ENCODE results near the gene TOB1. TPM values are rescaled to one million over a fixed set of nuclear protein-coding genes. Genes with fewer than 3 reads are reported as not detected.

Gene TOB1
- total RNA-seq, 4 donors from 2014 or later = 130 to 156 (median 142) TPM

DNA sequence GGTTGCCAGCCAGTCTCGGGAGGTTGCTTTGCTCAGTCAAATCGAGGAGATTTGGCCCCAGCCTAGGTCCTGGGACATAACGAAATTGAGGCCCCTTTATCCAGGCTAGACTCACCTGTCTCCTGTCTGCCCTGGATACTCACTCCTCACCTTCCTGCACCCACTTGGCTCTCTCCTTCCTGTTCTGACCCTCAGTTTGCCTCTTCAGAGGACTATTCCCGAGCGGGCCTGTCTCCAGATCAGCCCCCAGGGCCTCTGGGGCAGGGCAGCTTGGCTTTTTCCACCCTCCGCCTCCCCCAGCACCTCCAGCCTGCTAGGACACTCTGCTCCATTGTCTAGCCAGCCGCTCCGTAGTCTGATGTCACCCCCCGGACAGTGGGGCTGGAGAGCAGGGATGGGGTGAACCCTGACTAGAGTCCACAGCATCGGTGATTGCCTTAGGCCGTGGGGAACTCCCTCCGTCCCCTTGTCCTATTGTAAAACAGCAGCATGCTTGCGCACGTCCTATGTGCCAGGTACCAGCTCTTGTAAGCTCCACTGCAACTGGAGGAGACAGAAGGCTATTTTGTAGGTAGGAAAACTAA lies 21.9 kb downstream of the TOB1 start:
- WGBS, 2 donors = 56 to 63% methylated on average over 13 to 14 of the region's 14 CpGs
- H3K4me3 ChIP-seq (ENCODE audit: low read depth, poor library complexity, severe bottlenecking) = no peak overlapping the region
- DNase-seq (ENCODE audit: low spot score in 2 of 2) = peak in 1 of 2 donors; percentile 85
- TF ChIP-seq, protein P1, sequence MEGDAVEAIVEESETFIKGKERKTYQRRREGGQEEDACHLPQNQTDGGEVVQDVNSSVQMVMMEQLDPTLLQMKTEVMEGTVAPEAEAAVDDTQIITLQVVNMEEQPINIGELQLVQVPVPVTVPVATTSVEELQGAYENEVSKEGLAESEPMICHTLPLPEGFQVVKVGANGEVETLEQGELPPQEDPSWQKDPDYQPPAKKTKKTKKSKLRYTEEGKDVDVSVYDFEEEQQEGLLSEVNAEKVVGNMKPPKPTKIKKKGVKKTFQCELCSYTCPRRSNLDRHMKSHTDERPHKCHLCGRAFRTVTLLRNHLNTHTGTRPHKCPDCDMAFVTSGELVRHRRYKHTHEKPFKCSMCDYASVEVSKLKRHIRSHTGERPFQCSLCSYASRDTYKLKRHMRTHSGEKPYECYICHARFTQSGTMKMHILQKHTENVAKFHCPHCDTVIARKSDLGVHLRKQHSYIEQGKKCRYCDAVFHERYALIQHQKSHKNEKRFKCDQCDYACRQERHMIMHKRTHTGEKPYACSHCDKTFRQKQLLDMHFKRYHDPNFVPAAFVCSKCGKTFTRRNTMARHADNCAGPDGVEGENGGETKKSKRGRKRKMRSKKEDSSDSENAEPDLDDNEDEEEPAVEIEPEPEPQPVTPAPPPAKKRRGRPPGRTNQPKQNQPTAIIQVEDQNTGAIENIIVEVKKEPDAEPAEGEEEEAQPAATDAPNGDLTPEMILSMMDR (IDR thresholded peaks at IDR 0.05) = no peak
- intact Hi-C loops (cut with DNase I; ENCODE audit: low total_unique reads) = loop anchor here (2.0 kb wide), 1 partner anchor 61 kb away; no protein-coding TSS in a partner anchor

DNA sequence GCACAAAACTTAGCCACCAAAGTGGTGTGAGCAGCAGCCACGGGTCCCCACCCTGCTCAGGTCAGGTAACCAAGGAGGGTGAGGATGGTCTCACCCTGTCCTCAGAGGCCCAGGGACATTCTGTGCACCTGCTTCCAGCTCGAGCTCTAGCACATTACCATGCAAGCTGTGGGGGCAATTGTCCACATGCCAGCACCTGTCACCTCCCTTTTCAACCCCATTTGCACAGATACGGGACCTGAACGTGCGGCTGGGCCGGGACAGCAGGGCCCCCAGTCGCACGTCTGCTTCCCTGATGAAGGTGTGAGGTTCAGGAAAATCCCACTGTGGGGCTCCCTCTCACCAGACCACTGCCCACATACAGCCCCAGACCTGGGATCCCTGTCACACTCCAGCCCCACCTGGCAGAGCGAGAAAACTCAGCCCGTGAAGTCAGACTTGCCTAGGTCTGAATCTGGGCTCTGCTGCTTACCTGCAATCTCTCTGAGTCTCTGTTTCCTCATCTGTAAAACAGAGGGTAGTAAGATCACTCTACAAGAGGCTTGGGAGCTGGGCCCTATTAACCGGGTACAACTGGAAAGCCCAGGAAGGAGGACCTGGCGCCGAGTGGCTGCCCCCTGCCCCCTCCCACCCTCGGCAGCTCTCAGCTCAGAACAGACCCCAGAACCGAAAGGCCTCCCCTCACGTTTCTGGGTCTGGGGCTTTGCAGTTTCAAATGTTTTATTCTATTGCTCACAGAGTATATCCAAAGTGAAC lies 22.8 kb downstream of the TOB1 start:
- DNase-seq (ENCODE audit: low spot score in 2 of 2) = peak in 1 of 2 donors; percentile 76
- intact Hi-C loops (cut with DNase I; ENCODE audit: low total_unique reads) = no loop called here
- H3K4me3 ChIP-seq (ENCODE audit: low read depth, poor library complexity, severe bottlenecking) = no peak overlapping the region
- TF ChIP-seq, protein P1 (IDR thresholded peaks at IDR 0.05) = no peak
- 76 to 82% methylated on average over 12 to 16 of the region's 16 CpGs for WGBS, 2 donors

DNA sequence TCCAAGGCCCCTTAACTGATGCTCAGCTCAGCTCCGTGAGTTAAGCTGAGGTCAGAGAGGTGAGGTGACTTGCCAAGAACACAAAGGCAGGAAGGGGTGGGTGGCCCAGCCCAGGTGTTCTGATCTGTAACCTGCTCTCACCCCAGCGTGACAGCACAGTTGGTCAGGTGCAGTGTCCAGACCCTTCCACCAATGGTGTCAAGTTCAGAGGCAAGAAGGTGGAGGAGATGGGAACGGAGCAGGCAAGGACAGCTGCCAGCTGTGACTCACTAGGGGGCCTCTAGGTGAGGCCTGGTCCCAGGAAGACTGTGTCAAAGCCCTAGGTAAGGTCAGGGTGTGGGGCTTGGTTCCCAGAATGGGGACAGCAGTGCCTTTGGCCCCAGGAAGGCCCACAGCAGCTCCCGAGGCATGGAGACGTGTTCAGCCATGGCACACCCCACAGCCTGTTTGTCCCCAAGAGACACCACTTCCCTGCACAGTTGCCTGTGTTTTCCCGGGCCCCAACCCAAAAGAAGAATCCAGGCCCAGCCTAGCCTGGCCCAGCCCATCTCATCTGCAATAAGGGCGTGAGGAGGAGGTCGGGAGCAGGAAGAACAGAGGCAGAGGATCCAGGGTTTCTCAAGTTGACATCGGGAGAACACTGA lies 23.5 kb downstream of the TOB1 start:
- 31 to 52% methylated on average over 9 of the region's 9 CpGs for WGBS, 2 donors
- no peak overlapping the region for H3K4me3 ChIP-seq (ENCODE audit: low read depth, poor library complexity, severe bottlenecking)
- DNase-seq (ENCODE audit: low spot score in 2 of 2) = peak in 1 of 2 donors; percentile 81
- no peak for TF ChIP-seq POLR2A (IDR thresholded peaks at IDR 0.05)
- TF ChIP-seq, protein P1 (IDR thresholded peaks at IDR 0.05) = no peak
- intact Hi-C loops (cut with DNase I; ENCODE audit: low total_unique reads) = no loop called here

DNA sequence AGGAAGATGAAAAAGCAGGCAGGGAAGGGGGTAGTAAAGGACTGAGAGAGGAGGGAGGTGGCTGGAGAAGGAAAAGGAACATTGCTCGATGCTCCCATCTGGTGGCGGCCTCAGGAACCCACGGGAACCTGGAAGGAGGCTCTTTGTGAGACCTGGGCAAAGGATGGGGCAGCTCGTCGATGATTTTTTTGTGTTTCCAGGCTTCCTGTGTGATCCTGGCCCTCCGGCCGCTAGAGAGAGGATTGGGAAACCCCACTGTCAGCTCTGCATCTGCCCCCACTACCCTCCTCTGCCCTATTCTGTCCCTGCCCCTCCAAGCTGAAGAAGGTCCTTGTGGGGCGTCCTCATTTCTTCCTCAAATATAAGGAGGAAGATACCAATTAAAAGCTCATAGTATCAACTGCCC lies 24.2 kb downstream of the TOB1 start:
- TF ChIP-seq, protein P1 (IDR thresholded peaks at IDR 0.05) = peak in 1 of 3 donors; percentile 33
- no peak for TF ChIP-seq POLR2A (IDR thresholded peaks at IDR 0.05)
- H3K4me3 ChIP-seq (ENCODE audit: low read depth, poor library complexity, severe bottlenecking) = no peak overlapping the region
- WGBS, 2 donors = 13 to 14% methylated on average over 8 of the region's 8 CpGs
- intact Hi-C loops (cut with DNase I; ENCODE audit: low total_unique reads) = no loop called here
- peak; percentile 69 to 92 for DNase-seq (ENCODE audit: low spot score in 2 of 2)

DNA sequence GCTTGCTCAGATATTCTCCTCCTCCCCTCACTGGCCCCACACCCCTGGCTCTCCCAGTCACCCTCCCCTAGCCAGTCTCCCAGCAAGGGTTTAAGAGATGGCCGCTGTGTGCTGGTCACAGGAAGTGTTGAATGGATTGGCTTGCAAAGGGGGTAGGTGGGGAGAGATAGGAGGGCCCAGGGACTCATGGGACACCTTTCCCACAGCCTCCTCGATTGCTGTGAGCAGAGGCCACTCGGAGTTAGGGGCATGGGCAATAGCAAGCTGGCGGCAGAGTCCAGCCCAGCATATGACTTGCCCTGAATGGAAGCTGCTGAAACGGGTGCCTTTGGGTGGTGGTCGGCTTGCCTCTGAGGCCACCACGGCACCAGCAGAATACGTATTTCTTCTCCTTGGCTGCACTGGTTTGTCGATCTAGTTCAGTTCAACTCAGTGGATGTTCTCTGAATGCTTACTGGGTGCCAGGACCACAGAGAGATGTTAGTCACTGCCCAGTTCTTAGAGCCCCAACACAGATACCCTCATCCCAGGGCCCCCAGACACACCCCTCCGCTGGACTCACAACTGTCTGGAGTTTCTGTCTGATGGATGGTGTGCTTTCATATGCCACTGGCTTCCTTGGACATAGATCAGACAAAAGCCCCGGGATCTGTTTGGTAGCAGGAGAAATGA lies 24.7 kb downstream of the TOB1 start:
- no peak overlapping the region for H3K4me3 ChIP-seq (ENCODE audit: low read depth, poor library complexity, severe bottlenecking)
- TF ChIP-seq, protein P1 (IDR thresholded peaks at IDR 0.05) = no peak
- no peak for TF ChIP-seq POLR2A (IDR thresholded peaks at IDR 0.05)
- intact Hi-C loops (cut with DNase I; ENCODE audit: low total_unique reads) = no loop called here
- 71 to 72% methylated on average over 11 of the region's 11 CpGs for WGBS, 2 donors
- peak in 1 of 2 donors; percentile 78 for DNase-seq (ENCODE audit: low spot score in 2 of 2)
